ENCODE measurements around the gene NAPB.

The NAPB gene

DNA sequence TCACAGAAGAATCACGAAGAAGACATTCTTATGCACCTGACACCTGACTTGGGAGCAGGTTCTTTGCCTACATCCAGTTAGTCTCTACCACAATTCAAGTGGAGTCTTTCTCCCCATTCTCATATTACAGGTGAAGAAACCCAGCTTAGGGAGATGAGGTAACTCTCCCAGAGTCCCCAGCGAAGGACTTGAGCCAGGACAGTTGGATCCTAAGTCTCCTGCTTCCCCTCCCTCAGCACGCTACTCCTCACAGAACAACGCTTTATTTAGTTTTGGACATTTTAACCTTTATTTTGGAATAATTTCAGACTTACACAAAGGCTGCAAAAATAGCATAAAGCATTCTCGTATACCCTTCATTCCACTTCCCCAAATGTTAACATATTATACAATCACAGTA lies 17.4 kb upstream of the NAPB start:
- TF ChIP-seq, protein P1, sequence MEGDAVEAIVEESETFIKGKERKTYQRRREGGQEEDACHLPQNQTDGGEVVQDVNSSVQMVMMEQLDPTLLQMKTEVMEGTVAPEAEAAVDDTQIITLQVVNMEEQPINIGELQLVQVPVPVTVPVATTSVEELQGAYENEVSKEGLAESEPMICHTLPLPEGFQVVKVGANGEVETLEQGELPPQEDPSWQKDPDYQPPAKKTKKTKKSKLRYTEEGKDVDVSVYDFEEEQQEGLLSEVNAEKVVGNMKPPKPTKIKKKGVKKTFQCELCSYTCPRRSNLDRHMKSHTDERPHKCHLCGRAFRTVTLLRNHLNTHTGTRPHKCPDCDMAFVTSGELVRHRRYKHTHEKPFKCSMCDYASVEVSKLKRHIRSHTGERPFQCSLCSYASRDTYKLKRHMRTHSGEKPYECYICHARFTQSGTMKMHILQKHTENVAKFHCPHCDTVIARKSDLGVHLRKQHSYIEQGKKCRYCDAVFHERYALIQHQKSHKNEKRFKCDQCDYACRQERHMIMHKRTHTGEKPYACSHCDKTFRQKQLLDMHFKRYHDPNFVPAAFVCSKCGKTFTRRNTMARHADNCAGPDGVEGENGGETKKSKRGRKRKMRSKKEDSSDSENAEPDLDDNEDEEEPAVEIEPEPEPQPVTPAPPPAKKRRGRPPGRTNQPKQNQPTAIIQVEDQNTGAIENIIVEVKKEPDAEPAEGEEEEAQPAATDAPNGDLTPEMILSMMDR (IDR thresholded peaks at IDR 0.05; ENCODE audit: insufficient read depth, missing control alignments), result no peak
- no peak for FAIRE-seq
- no peak for DNase-seq (ENCODE audit: insufficient read length, low spot score)

DNA sequence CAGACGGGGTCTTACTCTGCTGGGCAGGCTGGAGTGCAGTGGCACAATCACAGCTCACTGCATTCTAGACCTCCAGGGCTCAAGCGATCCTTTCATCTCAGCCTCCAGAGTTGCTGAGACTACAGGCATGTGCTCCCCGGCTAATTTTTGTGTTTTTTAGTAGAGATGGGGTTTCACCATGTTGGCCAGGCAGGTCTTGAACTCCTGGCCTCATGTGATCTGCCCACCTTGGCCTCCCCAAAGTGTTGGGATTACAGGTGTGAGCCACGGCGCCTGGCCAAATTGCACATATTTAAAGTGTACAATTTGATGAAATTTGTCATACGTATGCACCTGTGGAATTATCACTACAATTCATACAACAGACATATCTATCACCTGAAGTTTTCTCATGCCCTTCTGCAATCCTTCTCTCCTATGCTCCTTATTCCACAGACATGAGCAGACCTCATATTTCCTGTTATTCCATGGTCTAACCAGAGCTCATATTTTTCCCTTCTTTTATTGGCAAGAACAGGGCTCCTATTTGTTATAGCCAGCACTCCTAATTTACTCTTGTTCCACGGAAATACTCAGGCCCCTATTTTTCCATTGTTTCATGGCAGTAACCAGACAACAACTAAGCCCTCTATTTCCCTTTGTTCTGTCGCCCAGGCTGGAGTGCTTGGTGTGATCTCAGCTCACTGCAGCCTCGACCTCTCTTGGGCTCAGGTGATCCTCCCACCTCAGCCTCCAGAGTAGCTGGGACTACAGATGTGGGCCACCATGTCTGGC lies 16.0 kb upstream of the NAPB start:
- DNase-seq (ENCODE audit: insufficient read length, low spot score), result no peak
- TF ChIP-seq, protein P1 (IDR thresholded peaks at IDR 0.05; ENCODE audit: insufficient read depth, missing control alignments), result no peak
- FAIRE-seq, result no peak

DNA sequence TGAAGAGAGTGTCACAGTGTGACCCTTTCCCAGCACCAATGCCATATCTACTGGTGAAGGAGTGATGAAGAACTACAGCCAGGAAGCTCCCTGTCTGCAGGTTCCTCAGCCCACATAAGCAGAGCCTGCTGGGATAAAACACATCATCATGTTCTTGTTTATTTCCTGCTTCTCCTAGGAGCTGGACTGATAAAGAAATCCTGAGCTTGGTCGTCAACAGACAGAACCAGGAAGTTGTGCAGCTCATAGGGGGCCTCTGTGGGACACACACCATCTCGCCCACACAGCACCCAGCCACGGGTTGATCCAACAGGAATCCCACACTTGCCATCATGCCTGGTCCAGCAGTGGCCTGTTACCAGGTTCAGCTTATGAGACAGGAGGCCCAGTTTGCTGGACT lies 15.4 kb upstream of the NAPB start:
- TF ChIP-seq, protein P1 (IDR thresholded peaks at IDR 0.05; ENCODE audit: insufficient read depth, missing control alignments), result no peak
- FAIRE-seq (no peak), DNase-seq (ENCODE audit: insufficient read length, low spot score) (no peak)

DNA sequence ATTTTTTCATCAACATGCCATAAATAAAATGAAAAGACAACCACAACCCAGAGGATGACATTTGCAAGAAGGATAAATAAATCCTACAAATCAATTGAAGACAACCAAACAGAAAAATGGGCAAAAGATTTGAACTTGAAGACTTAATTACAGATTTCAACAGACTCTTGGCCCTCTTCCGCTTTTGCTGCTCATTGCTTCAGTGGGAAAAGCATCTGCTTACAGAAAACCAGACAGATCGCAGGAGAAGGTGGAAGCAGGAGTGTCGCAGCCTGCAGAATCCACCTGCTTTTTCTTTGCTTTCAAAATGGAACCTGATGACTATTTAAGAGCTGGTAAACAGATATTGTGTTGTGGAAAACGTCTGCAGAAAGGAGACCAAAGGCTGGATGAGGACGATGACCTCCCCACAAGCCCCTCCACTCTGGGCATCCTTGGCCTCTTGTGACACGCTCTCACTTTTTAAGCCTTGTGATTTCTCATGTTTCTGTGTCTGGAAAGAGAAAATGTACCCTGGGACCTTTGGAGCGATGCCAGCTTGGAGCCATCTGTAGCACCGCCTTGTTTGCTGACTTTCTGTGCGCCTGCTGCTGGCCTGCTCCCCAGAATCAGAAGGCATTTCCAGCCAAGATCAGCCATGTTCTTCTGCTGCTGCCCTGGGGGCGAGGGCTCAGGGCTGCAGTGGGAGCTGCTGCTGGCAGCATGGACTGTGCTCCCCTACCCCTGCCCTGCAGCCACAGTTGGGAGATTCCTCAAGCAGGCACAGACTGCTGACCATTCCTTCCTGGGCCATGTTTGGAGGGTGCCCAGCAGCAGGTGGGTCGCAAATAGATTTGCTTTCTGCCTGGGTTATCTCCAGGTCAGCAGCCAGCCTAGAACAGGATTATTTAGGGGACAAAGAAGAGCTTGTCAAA lies 14.6 kb upstream of the NAPB start:
- TF ChIP-seq, protein P1 (IDR thresholded peaks at IDR 0.05; ENCODE audit: insufficient read depth, missing control alignments), result no peak
- DNase-seq (ENCODE audit: insufficient read length, low spot score) (no peak), FAIRE-seq (no peak)

DNA sequence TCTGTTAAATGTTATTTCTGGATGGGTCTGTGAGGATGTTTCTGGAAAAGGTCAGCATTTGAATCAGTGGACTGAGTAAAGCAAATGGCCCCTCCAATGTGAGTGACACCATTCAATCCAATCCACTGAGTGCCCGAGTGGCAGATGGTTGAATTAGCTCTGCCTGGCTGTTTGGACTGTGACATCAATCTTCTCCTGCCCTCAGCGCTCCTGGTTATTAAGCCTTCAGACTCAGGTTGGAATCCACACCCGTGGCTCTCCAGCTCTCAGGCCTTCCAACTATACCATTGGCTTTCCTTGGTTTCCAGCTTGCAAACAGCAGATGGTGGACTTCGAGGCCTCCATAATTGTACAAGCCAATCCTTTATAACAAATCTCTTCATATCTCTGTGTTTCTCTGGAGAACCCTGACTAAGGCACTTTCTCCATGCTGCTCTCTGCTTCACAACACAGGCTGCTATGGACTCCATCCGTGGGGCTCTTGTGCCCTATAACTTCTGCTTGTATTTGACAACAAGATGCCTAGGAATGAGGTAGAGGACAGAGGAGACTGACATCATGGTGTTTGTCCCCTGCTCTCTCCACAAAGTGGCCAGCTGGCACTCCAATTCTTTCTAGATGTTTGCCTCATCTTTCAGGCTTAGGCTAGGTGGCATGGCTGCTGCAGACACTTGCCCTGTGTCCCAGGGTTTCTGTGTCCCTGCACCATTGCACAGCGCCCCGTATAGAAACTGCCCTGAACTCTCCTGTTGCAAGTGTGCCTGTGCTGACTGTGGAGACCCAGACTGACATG lies 13.4 kb upstream of the NAPB start:
- DNase-seq (ENCODE audit: insufficient read length, low spot score) (no peak), FAIRE-seq (no peak)
- TF ChIP-seq, protein P1 (IDR thresholded peaks at IDR 0.05; ENCODE audit: insufficient read depth, missing control alignments), result no peak

DNA sequence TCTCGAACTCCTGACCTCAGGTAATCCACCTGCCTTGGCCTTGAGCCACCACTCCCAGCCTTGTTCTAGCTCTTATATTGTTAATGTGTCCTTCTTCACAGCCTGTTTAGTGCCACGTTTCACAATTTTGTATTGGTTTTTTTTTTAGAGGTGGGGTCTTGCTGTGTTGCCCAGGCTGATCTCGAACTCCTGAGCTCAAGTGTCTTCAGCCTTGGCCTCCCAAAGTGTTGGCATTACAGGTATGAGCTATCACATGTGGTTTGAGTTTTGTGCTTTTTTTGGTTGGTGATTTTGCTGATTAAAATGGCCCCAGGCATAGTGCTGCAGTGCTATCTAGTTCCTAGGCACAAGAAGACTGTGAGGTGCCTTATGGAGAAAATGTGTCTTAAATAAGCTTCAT lies 12.3 kb upstream of the NAPB start:
- TF ChIP-seq, protein P1 (IDR thresholded peaks at IDR 0.05; ENCODE audit: insufficient read depth, missing control alignments), result no peak
- FAIRE-seq (no peak), DNase-seq (ENCODE audit: insufficient read length, low spot score) (no peak)

Data from D721Med (cell line).